Muscle of back (tissue), 13 donors: Measurements from ENCODE around the gene C1GALT1C1L. TPM values are rescaled to one million over a fixed set of nuclear protein-coding genes. Genes with fewer than 3 reads are reported as not detected.
A peak's percentile ranks its signal among the peaks of the same experiment; 100 is the strongest.
"Not testable (repeated sequence)": the region's sequence is repeated elsewhere in the genome, so short reads cannot be mapped to it uniquely, and the experiment has no call there.

Experiments used
- DNase-seq, 3 donors: peaks; one replicate each; pipeline versions ENCODE4 v3.0.0 to v3.0.0-alpha.2; 2013
- long read RNA-seq, 9 donors: transcript quantifications; one replicate each; lab custom pipeline, GENCODE V29; 2026
- polyA plus RNA-seq, 10 donors: library from polyadenylated mRNA; unstranded; fragments of 120-200 nt; gene quantifications; one replicate each; pipeline ENCODE4 v1.2.1, GENCODE V29; 2013; ENCODE audit not compliant: insufficient read length in 10 of 10

Gene C1GALT1C1L
- 1 to 10 TPM in 7 of 10 donors, under 1 TPM in 3; 0.70 to 1.9 (median 1.3) TPM for polyA plus RNA-seq
- long read RNA-seq, donor 1: 0 reads
- long read RNA-seq, donor 2, partial matches to known transcripts: 0 of 1 reads
- long read RNA-seq, donor 2, other reads (novel, unspliced or antisense): 0 of 1 reads
- long read RNA-seq, donor 3: 0 reads
- long read RNA-seq, donor 4: 0 reads
- long read RNA-seq, donor 5, partial matches to known transcripts: 0 of 4 reads
- long read RNA-seq, donor 5, other reads (novel, unspliced or antisense): 0 of 4 reads
- long read RNA-seq, donor 6, partial matches to known transcripts: 0 of 2 reads
- long read RNA-seq, donor 6, other reads (novel, unspliced or antisense): 0 of 2 reads
- long read RNA-seq, donor 7: 0 reads
- long read RNA-seq, donor 8, partial matches to known transcripts: 0 of 1 reads
- long read RNA-seq, donor 8, other reads (novel, unspliced or antisense): 0 of 1 reads
- long read RNA-seq, donor 9: 0 reads

- DNase-seq: peak; percentile 45 to 78 (median 59)
These were observed at the start of gene C1GALT1C1L for GRCh38 chr2:43676322-43677050. C1GALT1C1L (minus strand) TSS chr2:43676429; CDS start chr2:43676322, 107 bp downstream.

- DNase-seq: no peak
These were observed 49.5 kb upstream of the C1GALT1C1L start for GRCh38 chr2:43725711-43726246.

- no peak for DNase-seq
These were observed 48.7 kb upstream of the C1GALT1C1L start for GRCh38 chr2:43724728-43725526.

GRCh38 chr2:43718530-43719124, 42.4 kb upstream of the C1GALT1C1L start:
- DNase-seq: no peak

- DNase-seq: no peak
These were observed 41.1 kb upstream of the C1GALT1C1L start for GRCh38 chr2:43717322-43717721.

GRCh38 chr2:43715300-43716098, 39.3 kb upstream of the C1GALT1C1L start:
- DNase-seq: no peak

- DNase-seq: peak in 1 of 3 donors; percentile 3
These were observed 37.9 kb upstream of the C1GALT1C1L start for GRCh38 chr2:43714164-43714563.

GRCh38 chr2:43710866-43711265, 34.6 kb upstream of the C1GALT1C1L start:
- DNase-seq: no peak

GRCh38 chr2:43708891-43709290, 32.7 kb upstream of the C1GALT1C1L start:
- no peak for DNase-seq

GRCh38 chr2:43708178-43708577, 31.9 kb upstream of the C1GALT1C1L start:
- DNase-seq: no peak

- peak in 1 of 3 donors; percentile 5 for DNase-seq
These were observed 31.2 kb upstream of the C1GALT1C1L start for GRCh38 chr2:43707255-43708015.

- DNase-seq: no peak
These were observed 24.9 kb upstream of the C1GALT1C1L start for GRCh38 chr2:43701111-43701510.

GRCh38 chr2:43699761-43700160, 23.5 kb upstream of the C1GALT1C1L start:
- peak in 1 of 3 donors; percentile 54 for DNase-seq

- DNase-seq: not testable (repeated sequence)
These were observed 21.9 kb upstream of the C1GALT1C1L start for GRCh38 chr2:43698140-43698539.

GRCh38 chr2:43692428-43692994, 16.3 kb upstream of the C1GALT1C1L start:
- no peak for DNase-seq

- DNase-seq: no peak
These were observed 13.8 kb upstream of the C1GALT1C1L start for GRCh38 chr2:43689999-43690398.

- DNase-seq: no peak
These were observed 9.1 kb upstream of the C1GALT1C1L start for GRCh38 chr2:43685357-43685756.

- DNase-seq: not testable (repeated sequence)
These were observed 1.6 kb upstream of the C1GALT1C1L start for GRCh38 chr2:43677783-43678182.
